ENCODE measurements around the gene ABRACL.

The ABRACL gene

DNA sequence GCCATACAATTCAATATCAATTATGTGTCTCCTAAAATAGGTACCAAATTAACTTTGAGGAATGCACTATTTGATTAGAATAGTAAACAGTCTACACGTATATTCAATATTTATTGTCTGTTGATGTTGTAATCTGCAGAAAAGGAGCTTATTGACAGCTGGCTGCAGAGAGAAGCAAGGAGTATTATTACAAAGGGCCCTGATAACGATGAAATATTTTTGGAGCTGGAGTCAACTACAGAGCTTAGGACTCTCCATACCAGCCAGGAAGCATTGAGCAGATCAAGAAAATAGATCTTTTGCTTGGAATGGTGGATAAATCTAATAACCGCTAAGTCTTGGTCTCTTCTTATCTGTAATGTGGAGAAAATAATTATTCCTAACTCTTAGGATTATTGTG lies 25.5 kb downstream of the ABRACL start:
- DNase-seq (ENCODE audit: low read depth), result no peak

DNA sequence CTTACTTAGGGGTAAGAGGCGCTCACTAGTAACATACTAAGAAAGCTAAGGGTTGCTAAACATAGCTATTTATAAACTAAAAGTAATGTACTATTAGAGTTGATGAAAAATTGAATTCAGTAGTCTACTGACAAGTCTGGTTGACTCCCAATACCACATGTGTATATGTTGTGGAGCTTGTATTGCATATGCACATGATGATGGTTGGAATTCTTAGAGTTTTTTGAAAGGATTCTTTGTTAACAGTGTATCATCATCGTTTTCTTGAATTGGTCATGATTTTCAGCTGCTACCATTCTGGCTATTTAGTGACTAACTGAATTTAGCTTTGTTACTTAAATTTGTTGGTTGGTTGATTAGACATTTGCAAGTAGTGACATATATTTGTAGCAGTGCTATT lies 27.2 kb downstream of the ABRACL start:
- no peak for DNase-seq (ENCODE audit: low read depth)

DNA sequence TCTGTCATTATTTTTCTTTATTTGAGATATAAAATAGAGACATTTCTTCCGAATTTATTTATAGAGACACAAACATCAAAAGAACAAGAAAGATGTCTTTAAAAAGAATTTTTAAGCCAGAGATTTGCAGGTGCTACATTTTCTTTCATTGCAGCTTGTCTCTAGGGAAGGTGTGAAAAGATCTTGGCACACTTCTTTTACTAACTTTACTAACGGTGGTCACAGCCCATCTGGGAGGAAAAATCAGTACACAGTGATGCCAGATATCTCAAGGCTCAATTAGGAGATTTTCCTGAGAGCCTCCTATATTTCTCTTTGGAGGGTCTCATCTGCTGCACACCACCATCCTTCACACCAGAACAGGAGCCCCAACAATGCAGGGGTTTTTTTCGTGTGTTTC lies 29.5 kb downstream of the ABRACL start:
- no peak for DNase-seq (ENCODE audit: low read depth)

DNA sequence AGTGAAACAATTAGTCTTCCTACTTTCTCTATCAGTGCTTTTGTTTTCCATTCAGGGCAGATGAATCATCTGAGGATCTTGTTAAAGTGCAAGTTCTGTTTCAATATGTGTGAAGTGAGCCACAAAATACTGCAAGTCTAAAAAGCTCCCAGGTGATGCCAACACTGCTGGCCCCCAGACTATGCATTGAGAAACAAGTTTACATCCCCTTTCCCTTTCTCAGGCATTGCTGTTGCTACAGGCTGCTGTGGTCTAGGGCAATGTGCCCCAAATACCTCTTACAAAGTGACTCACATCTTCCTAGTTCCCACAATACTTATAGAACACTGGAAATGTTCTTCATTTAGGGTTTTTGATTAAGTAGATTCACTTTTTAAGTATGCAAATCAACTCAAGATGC lies 31.8 kb downstream of the ABRACL start:
- no peak for DNase-seq (ENCODE audit: low read depth)

DNA sequence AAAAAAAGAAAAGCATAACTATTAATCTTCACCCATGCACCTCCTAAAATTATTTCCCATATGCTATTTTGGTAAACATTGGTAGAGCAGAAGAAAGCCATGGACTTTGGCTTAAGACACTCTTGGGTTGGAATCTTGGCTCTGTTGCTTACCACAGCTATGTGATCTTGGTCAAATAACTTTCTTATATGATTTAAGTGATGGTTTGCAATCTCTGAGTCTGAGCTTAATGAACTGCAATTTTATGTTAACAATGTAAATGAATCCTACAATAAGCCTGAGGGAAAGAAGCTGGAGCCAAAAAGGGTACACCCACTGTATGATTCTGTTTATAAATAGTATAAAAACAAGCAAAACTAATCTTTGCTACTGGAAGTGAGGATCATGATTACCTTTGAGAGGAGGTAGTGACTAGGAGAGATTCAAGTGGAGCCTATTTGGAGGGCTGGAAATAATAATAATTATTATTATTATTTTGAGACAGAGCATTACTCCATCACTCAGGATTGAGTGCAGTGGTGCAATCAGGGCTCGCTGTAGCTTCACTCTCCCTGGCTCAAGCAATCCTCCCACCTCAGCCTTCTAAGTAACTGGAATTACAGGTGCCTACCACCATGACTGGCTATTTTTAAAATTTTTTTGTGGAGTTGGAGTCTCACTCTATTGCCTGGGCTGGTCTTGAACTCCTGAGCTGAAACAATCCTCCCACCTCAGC lies 34.5 kb downstream of the ABRACL start:
- no peak for DNase-seq (ENCODE audit: low read depth)

DNA sequence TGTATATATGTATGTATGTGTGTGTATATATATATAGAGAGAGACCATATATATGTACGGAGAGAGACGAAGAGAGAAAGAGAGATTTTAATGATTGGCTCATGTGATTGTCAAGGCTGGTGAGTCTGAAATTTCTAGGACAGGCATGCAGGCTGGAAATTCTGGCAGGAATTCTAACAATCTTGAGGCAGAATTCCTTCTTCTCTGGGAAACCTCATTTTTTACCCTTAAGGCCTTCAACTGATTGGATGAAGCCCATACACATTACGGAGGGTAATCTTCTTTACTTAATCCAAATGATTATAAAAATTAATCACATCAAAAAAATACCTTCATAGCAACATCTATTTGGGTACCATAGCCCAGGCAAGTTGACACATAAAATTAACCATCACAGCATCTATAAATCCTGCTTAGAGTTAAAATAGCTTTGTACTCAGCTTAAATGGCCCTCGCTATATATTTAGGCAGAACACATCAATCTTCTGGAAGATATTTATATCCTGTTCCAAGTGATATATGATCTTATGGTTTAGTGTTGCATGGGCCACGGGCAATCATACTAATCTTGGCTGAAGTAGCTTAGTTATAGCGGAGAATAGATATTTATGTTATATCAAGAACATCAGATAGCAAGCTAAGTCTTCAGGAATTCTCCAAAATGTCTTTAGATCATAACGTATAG lies 36.6 kb downstream of the ABRACL start:
- no peak for DNase-seq (ENCODE audit: low read depth)

DNA sequence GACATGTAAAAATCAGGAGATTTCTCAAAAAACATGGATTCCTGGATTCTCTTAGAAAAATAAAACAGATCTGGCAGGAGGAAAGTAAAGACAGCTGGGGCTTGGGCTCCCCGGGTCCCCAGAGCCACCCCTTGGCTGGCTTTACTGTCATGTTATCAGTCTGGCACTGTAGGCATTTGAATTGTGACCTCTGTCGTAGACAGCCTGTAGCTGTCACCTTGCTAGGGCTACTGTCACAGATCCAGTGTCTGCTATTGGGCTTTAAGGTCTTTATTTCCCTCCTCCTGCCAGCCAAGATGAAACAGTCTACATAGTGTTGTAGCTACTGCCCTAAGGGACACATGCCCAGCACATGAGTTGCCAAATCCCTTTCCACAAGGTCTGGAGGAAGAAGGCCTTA lies 37.5 kb downstream of the ABRACL start:
- no peak for DNase-seq (ENCODE audit: low read depth)

DNA sequence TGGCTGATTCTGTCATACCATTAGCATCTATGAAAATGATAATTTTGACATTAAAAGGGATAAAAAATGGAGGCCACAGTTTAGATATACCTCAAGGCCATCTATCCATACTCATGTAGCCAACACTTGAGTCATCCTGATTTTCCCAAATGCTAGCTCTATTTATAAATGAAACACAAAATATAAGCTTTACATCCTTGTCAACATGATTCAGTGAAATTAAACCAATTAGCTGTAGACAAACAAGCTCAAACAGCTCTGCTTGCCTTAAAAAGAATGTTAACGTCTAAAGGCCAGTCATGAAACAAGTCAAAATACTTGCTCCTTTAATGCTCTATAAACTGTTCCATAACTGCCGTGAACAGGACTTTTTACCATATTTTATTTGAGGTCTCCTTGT lies 40.3 kb downstream of the ABRACL start:
- no peak for DNase-seq (ENCODE audit: low read depth)

DNA sequence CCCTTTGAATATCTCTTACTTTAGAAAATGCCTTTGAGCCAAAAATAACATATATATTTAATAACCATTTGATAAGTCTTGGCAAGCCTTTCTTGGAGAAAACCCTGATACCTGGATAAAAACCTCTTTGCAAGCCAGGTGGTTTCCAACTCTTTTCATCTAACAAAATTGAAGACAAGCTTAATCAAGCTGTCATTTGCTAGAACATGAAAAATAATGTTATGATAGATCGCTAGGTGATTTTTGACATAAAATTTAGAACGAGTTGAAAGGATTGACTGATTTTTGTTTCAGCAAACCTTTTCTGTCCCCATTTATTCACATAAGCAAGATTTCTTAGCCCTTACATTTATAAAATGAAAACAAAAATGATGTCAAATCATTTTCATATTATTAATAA lies 44.6 kb downstream of the ABRACL start:
- no peak for DNase-seq (ENCODE audit: low read depth)

DNA sequence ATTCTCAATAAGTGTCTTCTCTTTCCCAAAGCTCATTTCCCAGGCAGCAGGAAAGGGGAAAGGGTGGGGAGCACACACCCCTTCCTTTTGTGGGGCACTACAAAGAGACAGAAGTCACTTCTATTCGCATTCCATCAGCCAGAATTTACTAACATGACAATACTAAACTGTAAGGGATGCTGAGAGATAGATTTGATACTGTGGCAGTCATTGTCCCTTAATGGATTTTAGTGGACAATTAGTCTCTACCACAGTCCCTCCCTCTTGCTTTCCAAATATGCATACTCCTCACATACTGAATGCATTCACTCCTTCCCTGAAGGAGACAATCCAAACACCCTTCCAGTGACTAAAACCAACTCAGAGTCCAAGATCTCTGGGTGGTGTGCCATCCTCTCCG lies 50.5 kb downstream of the ABRACL start:
- no peak for DNase-seq (ENCODE audit: low read depth)

DNA sequence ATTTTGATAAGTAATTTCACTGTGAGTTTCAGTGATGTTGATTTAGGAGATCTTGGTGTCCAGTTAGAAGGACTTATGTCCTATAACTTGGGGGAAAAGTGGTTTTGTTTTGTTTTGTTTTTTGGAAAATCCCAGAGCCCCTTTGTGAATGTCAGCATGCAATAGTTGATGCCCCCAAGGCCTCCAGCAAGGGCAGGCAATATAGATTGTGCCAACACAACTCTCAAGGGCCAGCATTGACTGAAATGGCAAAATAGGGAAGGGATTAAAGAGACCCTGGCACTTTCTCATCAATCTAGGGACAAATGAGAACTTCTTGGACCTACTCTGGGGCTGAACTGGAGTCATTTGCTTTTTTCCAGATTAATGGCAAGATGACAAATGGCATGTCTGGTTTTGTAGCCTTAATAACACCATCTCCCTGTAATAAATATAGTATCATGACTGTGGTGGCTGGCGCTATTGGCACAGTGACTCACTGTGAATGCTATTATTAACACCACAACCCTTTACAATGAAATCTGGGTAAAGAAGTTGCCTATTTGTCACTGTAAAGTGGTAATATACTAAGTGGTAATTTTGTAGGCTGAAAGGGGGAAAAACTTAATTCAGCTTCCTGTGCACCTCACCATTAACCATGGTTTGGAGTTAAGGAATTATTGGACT lies 51.8 kb downstream of the ABRACL start:
- no peak for DNase-seq (ENCODE audit: low read depth)

DNA sequence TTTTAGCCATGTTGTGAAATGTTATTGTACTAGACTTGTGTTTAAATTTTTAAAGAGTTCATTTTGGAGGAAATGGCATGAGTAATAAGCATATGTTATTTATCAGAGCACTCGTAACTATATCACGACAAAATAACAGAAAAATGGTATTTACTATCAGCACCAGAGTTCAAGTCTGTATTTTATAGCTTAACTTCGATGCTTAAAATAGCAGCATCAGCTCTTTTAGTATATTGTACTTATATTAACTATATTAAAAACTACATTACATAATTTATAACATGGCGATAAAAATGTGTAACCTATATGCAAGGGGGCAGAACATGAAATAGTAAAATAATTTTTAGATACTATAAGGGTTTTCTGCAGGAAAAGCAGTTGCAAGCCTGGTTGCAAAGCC lies 52.9 kb downstream of the ABRACL start:
- no peak for DNase-seq (ENCODE audit: low read depth)

DNA sequence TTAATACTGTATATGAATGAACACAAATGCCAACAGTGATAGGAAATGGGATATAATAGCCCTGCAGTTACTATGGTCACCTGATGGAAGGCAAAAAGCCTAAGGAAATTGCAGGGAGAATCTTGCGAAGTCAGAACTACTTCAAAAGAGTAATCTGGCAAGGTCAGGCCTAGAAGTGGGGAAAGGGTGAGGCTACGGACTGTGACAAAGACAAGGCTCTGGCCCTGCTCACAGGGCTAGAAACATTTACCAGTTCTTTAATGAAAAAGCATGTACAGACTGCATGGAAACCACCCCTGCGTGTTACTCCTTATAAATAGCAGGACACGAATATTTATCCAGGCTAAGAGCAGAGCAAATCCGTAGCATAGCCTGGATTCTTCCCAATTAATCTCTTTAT lies 53.8 kb downstream of the ABRACL start:
- DNase-seq (ENCODE audit: low read depth), result no peak

DNA sequence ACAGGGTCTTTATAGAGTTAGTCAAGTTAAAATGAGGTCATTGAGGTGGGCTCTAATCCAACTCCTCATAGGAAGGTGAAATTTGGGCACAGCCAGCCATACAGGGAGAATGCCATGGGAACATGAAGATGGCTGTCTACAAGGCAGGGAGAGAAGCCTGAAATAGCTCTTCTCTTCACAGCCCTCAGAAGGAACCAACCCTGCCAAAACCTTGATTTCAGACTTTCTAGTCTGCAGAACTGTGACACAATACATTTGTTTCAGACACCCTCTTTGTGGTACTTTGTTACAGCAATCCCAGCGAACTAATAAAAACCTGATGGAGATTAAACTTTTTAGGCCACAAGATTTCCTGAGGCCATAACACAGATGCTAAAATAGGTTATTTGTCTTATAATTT lies 63.3 kb downstream of the ABRACL start:
- no peak for DNase-seq (ENCODE audit: low read depth)
